ENCODE data around the gene ARHGAP26. TPM values are rescaled to one million over a fixed set of nuclear protein-coding genes. Genes with fewer than 3 reads are reported as not detected.

Gene ARHGAP26
- total and polyA plus RNA-seq, 2 donors (not counting 3 experiments of a cell fraction or from before 2014, with no cell fraction given), result 3.1 to 16.2 TPM

GRCh38 chr5:142777850-142778249 lies 7.7 kb downstream of the ARHGAP26 start:
- POLR2A ChIA-PET, result no interaction called here
- no peak for FAIRE-seq

More at GRCh38 chr5:142777850-142778249, 7.7 kb downstream of the ARHGAP26 start:
- Histone ChIP-seq H3K4me1 (ENCODE audit: control insufficient read depth, extremely low read depth, insufficient read depth, low read length) (peaks cover 8% of the 10 kb centered on the region), H3K27ac (ENCODE audit: insufficient read depth, low read depth, low read length) (no peak overlapping the region), H3K4me3 (replicated peaks in 1 of 3; ENCODE audit: insufficient read depth in 1 of 3, low read depth in 1 of 3, low read length in 3 of 3) (no peak overlapping the region), H3K9ac (replicated peaks; ENCODE audit: extremely low read depth, insufficient read depth, low read length) (no peak overlapping the region), H3K79me2 (ENCODE audit: control insufficient read depth, insufficient read depth, low read length) (no peaks in the 10 kb centered on the region), H3K4me2 (ENCODE audit: insufficient read depth, low read length) (no peak overlapping the region), H3K27me3 (ENCODE audit: control insufficient read depth in 2 of 2, insufficient read depth in 2 of 2, low read length in 2 of 2) (no peaks in the 10 kb centered on the region), H3K9me3 (replicated peaks; ENCODE audit: control insufficient read depth, insufficient read depth, low read length) (no peaks in the 10 kb centered on the region), H4K20me1 (replicated peaks; ENCODE audit: control insufficient read depth, extremely low read depth, insufficient read depth, low read length) (no peaks in the 10 kb centered on the region), H3K9me1 (replicated peaks; ENCODE audit: control insufficient read depth, extremely low read depth, insufficient read depth, low read length) (no peaks in the 10 kb centered on the region), H2AFZ (ENCODE audit: low read depth, low read length) (no peak overlapping the region), H3K36me3 (ENCODE audit: control insufficient read depth in 2 of 2, extremely low read depth in 1 of 2, insufficient read depth in 2 of 2, low read length in 2 of 2) (no peaks in the 10 kb centered on the region)
- intact Hi-C loops (cut with micrococcal nuclease) (no loop called here), dilution Hi-C loops (cut with MboI; ENCODE audit: extremely low pct_ligation_motif_present, low sequenced_read_pairs) (no loop called here)
- CTCF ChIA-PET, result interaction anchor here (0.8 to 3.9 kb wide), 5 partner anchors 7 to 111 kb away, joined by 5 to 25 read pairs (median 10); partner anchors contain the start of gene ARHGAP26
- DNase-seq (ENCODE audit: low read depth, low spot score), result no peak
- TF ChIP-seq MYC (IDR thresholded peaks at IDR 0.05; ENCODE audit: low read depth, low read length) (no peak), CTCF (IDR thresholded peaks at IDR 0.05; ENCODE audit: extremely low read depth in 1 of 2, insufficient read depth in 1 of 2, low read depth in 1 of 2, low read length in 2 of 2) (no peak)
- BruUV-seq (replicated peaks), result no TSS peak
